Subcutaneous adipose tissue (tissue), 4 donors: ENCODE measurements around the gene ELOA. TPM values are rescaled to one million over a fixed set of nuclear protein-coding genes. Genes with fewer than 3 reads are reported as not detected.

ENCODE experiments used
- total RNA-seq, 4 donors: library from RNA; depleted of rRNA; stranded (reverse); fragments of >200 nt; gene quantifications; one replicate each; pipeline ENCODE4 v1.1.0, GENCODE V29; 2016
- TF ChIP-seq, protein P1 (sequence below): fragments of 450-650 bp; IDR thresholded peaks from one replicate; pipeline ENCODE4 v1.5.1; 2016; ENCODE audit warnings: low read depth, mild to moderate bottlenecking, control low read depth, antibody characterized with exemption, moderate library complexity

ELOA gene
- total RNA-seq, 4 donors from 2014 or later: 45.9 to 56.9 (median 55.6) TPM

DNA sequence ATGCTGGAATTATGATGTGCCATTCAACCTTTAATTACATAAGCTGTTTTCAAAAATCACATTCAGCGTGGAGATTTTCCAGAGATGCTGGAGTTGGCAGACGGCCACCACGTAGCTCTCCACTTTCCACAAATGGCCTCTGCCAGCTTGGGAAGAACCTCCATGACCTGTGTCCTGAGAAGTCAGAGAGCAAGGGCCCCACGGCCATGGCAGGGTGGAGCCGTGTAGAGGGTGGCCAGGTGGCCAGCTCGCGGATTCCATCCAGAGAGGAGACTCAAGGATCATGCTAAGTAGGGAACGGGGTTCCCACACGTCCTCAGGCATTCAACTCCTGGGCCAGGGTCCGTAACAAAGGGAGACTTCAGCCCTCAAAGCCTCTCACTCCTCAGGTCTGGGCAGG lies 58.6 kb downstream of the ELOA start:
- TF ChIP-seq, protein P1, sequence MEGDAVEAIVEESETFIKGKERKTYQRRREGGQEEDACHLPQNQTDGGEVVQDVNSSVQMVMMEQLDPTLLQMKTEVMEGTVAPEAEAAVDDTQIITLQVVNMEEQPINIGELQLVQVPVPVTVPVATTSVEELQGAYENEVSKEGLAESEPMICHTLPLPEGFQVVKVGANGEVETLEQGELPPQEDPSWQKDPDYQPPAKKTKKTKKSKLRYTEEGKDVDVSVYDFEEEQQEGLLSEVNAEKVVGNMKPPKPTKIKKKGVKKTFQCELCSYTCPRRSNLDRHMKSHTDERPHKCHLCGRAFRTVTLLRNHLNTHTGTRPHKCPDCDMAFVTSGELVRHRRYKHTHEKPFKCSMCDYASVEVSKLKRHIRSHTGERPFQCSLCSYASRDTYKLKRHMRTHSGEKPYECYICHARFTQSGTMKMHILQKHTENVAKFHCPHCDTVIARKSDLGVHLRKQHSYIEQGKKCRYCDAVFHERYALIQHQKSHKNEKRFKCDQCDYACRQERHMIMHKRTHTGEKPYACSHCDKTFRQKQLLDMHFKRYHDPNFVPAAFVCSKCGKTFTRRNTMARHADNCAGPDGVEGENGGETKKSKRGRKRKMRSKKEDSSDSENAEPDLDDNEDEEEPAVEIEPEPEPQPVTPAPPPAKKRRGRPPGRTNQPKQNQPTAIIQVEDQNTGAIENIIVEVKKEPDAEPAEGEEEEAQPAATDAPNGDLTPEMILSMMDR: no peak

DNA sequence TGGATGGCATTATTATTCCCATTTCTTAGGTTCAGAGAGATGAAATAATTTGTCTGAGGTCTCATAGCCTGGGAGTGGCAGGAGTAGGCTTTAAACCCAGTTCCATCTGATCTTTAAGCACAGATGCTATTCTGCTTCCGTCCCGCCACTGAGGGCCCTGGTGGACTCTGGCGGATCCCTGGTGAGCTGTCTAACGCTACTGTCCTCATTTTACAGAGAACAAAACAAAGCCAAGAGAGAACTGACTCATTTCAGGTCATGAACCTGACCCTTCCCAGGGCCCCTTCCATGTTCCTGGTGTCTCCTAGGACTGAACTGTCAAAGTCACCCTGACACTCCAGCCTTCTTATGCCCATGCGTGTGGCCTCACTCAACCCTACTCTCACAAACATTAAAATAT lies 60.4 kb downstream of the ELOA start:
- TF ChIP-seq, protein P1: no peak

DNA sequence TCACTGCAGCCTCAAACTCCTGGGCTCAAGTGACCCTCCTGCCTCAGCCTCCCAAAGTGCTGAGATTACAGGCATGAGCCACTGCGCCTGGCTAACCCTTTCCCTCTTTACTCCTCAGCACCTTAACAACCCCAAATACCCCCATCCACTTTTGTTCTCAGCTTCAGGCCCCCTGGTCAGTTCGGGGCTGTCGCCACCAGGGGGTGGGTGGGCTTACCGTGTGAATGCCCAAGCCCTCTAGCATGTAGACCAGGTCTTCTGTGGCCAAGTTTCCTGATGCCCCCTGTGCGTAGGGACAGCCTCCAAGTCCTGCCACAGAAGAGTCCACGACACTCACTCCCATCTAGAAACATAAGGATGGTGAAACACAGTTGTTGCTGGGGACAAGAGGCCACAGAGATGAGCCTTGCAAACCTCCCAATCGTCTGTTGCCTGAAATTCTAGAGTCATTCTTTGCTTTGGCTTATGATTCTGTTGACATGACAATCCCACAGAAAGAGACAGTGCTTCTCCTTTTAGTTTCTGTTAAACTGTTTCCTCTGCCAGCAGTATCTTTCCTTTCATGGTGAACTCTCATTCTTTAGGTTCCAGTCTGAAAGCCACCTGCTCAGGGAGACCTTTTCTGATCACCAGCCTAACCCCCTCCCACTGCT lies 61.0 kb downstream of the ELOA start:
- TF ChIP-seq, protein P1: no peak

DNA sequence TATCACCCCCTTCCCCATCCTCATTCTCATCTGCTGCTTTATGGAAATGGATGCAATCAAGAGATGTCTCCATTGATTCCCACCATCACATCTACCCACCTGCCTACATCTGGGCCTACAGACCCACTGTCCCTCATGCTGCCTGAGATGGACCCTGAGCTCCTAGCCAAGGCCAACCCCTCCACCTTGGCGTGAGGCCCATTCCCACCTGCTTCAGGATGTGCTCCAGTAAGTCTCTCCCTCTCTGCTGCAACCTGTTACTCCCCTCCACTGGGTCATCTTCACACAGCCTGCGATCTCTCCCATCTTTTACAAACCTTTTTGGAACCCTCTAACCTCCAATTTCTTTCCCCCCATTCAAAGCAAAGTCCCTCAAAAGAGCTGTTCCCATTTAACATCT lies 61.8 kb downstream of the ELOA start:
- TF ChIP-seq, protein P1: no peak

DNA sequence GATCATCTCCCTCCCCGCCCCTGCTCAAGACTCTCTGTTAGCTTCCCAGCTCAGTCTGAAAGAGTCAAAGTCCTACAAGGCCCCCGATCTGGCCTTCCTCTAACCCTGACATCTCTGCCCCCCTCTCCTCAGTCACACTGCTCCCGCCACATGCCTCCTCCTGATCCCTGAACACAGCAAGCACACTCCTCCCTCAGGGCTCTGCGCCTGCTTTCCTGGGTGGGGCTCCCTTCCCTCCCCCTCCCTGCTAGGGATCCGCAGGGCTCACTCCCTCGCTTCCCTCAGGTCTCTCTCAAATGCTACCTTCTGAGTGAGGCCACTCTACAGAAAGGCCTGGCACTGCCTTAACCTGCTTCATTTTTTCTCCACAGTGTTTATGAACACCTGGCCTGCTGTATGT lies 63.0 kb downstream of the ELOA start:
- TF ChIP-seq, protein P1: no peak

DNA sequence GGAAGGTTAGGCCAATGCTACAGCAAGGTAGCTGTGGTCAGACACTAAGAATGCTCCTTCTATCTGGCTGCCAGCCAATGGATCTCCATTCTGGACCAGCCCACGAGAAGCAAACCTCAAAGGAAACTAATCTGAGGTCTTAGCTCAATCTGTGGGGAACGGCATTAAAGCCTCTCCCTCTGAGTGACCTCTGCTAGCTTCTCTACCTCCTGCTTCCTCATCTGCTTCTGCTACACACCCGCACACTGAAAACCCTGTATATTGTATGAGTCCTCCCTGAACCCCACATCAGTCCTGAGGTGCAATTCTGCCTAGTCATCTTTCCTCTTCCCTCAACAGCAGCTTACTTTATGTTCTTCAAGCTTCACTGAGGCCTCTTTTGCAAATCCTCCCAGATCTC lies 64.2 kb downstream of the ELOA start:
- TF ChIP-seq, protein P1: no peak

DNA sequence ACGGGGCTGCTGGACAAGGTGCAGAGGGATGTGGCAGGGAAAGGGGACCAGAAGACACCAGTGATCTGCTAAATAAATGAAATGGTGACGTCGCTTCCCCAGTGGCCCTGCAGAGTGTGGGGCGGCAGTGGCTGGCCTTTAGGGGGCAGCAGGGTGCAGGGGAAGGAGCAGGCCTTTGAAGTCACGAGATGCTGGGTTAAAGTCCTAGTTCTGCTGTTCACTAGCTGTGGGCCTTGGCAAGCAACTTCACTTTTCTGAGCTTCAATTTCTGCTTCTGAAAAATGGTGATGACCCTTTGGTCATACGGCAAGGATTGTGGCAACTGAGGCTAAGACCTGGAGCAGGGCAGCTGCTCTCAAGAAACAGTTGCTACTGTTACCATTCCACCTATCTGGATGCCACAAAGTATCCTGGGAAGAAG lies 66.5 kb downstream of the ELOA start:
- TF ChIP-seq, protein P1: no peak
